ENCODE data around the gene BBS9. TPM values are rescaled to one million over a fixed set of nuclear protein-coding genes. Genes with fewer than 3 reads are reported as not detected.

The BBS9 gene
- total RNA-seq, 1 experiment from 2014 or later = 26.4 TPM

- no peak overlapping the region for H2AK5ac ChIP-seq (ENCODE audit: insufficient read length, low read length)
- no peaks in the 10 kb centered on the region for H3K9me3 ChIP-seq (ENCODE audit: control insufficient read depth, low read depth, low read length)
- H2BK12ac ChIP-seq (ENCODE audit: insufficient read length, low read depth, low read length) = no peak overlapping the region
- no peak overlapping the region for H3K4me2 ChIP-seq (ENCODE audit: insufficient read depth, insufficient read length, low read length)
- Mint-ChIP-seq H3K36me3 (ENCODE audit: insufficient read depth in 1 of 3, low read depth in 3 of 3) (no peaks in the 10 kb centered on the region; a peak in 1 of 7 replicates), H3K27me3 (ENCODE audit: low read depth) (no peaks in the 10 kb centered on the region), H3K4me1 (no peaks in the 10 kb centered on the region), H3K27ac (no peak overlapping the region), H3K9me3 (no peaks in the 10 kb centered on the region), H3K4me3 (no peak overlapping the region)
- no peak overlapping the region for H2BK120ac ChIP-seq (ENCODE audit: low read depth, low read length, poor library complexity, severe bottlenecking)
- no peak overlapping the region for H3K27ac ChIP-seq (ENCODE audit: insufficient read length, low read depth, low read length)
- H3K23me2 ChIP-seq (ENCODE audit: insufficient read length, low read depth, low read length, poor library complexity, severe bottlenecking) = no peaks in the 10 kb centered on the region
- DNase-seq = no peak
- H3K14ac ChIP-seq (ENCODE audit: insufficient read depth, low read length) = no peak overlapping the region
- H2BK5ac ChIP-seq (ENCODE audit: insufficient read length, low read length) = no peak overlapping the region
- TF ChIP-seq, protein P1, sequence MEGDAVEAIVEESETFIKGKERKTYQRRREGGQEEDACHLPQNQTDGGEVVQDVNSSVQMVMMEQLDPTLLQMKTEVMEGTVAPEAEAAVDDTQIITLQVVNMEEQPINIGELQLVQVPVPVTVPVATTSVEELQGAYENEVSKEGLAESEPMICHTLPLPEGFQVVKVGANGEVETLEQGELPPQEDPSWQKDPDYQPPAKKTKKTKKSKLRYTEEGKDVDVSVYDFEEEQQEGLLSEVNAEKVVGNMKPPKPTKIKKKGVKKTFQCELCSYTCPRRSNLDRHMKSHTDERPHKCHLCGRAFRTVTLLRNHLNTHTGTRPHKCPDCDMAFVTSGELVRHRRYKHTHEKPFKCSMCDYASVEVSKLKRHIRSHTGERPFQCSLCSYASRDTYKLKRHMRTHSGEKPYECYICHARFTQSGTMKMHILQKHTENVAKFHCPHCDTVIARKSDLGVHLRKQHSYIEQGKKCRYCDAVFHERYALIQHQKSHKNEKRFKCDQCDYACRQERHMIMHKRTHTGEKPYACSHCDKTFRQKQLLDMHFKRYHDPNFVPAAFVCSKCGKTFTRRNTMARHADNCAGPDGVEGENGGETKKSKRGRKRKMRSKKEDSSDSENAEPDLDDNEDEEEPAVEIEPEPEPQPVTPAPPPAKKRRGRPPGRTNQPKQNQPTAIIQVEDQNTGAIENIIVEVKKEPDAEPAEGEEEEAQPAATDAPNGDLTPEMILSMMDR (conservative IDR thresholded peaks at IDR 0.05) = no peak
- H3K4me1 ChIP-seq (ENCODE audit: insufficient read depth, low read length) = no peaks in the 10 kb centered on the region
- no peak overlapping the region for H3K56ac ChIP-seq (ENCODE audit: insufficient read length, low read depth, low read length)
- no peaks in the 10 kb centered on the region for H3K27me3 ChIP-seq (ENCODE audit: insufficient read depth, low read length)
- no peak overlapping the region for H3K4ac ChIP-seq (ENCODE audit: low read depth, low read length)
- no peak overlapping the region for H4K91ac ChIP-seq (ENCODE audit: insufficient read length, low read depth, low read length)
- no peak overlapping the region for H3K23ac ChIP-seq (ENCODE audit: insufficient read length, low read depth, low read length)
- H3T11ph ChIP-seq (ENCODE audit: low read length) = no peak overlapping the region
- H4K8ac ChIP-seq (replicated peaks; ENCODE audit: insufficient read length, low read depth, low read length) = no peak overlapping the region
- no peak overlapping the region for H2BK15ac ChIP-seq (ENCODE audit: low read depth, low read length)
- no peak overlapping the region for H3K9ac ChIP-seq (ENCODE audit: extremely low read depth, insufficient read length, low read length)
- no CpG with 5 or more reads among the region's 1 CpG for WGBS (ENCODE audit: extremely low coverage, insufficient read length, low lambda C conversion rate)
- no peak overlapping the region for H4K5ac ChIP-seq (ENCODE audit: insufficient read length, low read depth, low read length)
- H2BK20ac ChIP-seq (ENCODE audit: low read depth, low read length, poor library complexity, severe bottlenecking) = no peak overlapping the region
- H3K18ac ChIP-seq (ENCODE audit: insufficient read length, low read depth, low read length) = no peak overlapping the region
- no peaks in the 10 kb centered on the region for H3K79me2 ChIP-seq (ENCODE audit: insufficient read depth, low read length)
- H2AFZ ChIP-seq (ENCODE audit: low read length) = no peak overlapping the region
- no peaks in the 10 kb centered on the region for H3K79me1 ChIP-seq (ENCODE audit: insufficient read depth, low read depth, low read length, poor library complexity, severe bottlenecking)
- no peaks in the 10 kb centered on the region for H4K20me1 ChIP-seq (ENCODE audit: control insufficient read depth, insufficient read depth, insufficient read length)
These were observed 303.5 kb downstream of the BBS9 start for GRCh38 chr7:33432821-33433220.
